Body of pancreas (tissue), 4 donors: ENCODE measurements around the gene RIMBP2.

Experiments
- CTCF ChIP-seq, 7 experiments: fragments of 450-650 bp in 4 of 7; fragments of 200-600 bp in 3 of 7; sonication (generic) in 3 of 7; IDR thresholded peaks; one replicate each; pipeline ENCODE4 v1.5.1; 2016 to 2019; ENCODE audit warnings: antibody characterized with exemption in 7 of 7
- POLR2A ChIP-seq, 3 donors: fragments of 450-650 bp; IDR thresholded peaks; one replicate each; pipeline ENCODE4 v1.6.1; 2016; ENCODE audit warnings: antibody characterized with exemption in 3 of 3, mild to moderate bottlenecking in 2 of 3

DNA sequence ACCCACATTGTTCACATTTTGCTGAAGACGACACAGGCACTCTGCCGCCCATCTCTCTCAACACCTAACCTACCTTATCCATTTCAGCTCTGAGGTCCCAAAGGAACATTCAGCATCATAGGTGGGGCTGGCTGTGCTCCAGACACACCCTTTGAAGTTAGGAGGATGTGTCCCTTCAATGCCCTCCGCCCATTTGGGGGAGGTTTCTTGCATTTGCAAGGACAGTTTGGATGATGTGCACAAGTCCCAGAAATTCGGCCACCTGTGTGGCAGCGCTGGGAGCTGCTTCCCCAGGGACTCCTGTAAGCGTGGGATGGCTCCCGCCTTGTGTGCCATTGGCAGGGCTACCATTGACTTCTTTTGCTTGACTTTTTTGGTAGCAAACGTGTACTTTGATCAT lies 113.8 kb downstream of the RIMBP2 start:
- TF ChIP-seq CTCF (IDR thresholded peaks at IDR 0.05) (no peak), POLR2A (IDR thresholded peaks at IDR 0.05) (no peak)
